ELF-1 (cell line): ENCODE measurements around the gene SMAD2.
"Not testable (repeated sequence)": the region's sequence is repeated elsewhere in the genome, so short reads cannot be mapped to it uniquely, and the experiment has no call there.

Source experiments
- DNase-seq: peaks from one replicate; pipeline ENCODE4 v3.0.0-alpha.2; 2016; ENCODE audit warnings: low read depth, low spot score

The SMAD2 gene

GRCh38 chr18:47930199-47930930 is at the start of gene SMAD2:
Gene SMAD2 (minus strand): TSS chr18:47930659. CDS start chr18:47896756, 33,903 bp downstream.
- peak; percentile 94 for DNase-seq

GRCh38 chr18:47979611-47980200 is 49.2 kb upstream of the SMAD2 start:
- DNase-seq: peak; percentile 77

GRCh38 chr18:47978603-47979002 is 48.1 kb upstream of the SMAD2 start:
- no peak for DNase-seq

- DNase-seq: no peak
Measured at GRCh38 chr18:47978141-47978540, 47.7 kb upstream of the SMAD2 start.

GRCh38 chr18:47975701-47976100 is 45.2 kb upstream of the SMAD2 start:
- DNase-seq: peak; percentile 67

- no peak for DNase-seq
Measured at GRCh38 chr18:47975105-47975504, 44.6 kb upstream of the SMAD2 start.

GRCh38 chr18:47970664-47971531 is 40.4 kb upstream of the SMAD2 start:
- no peak for DNase-seq

GRCh38 chr18:47969816-47970215 is 39.4 kb upstream of the SMAD2 start:
- DNase-seq: no peak

- no peak for DNase-seq
Measured at GRCh38 chr18:47968721-47969120, 38.3 kb upstream of the SMAD2 start.

- DNase-seq: peak; percentile 97
Measured at GRCh38 chr18:47968006-47968676, 37.7 kb upstream of the SMAD2 start.

- DNase-seq: no peak
Measured at GRCh38 chr18:47964053-47964452, 33.6 kb upstream of the SMAD2 start.

- not testable (repeated sequence) for DNase-seq
Measured at GRCh38 chr18:47961003-47961402, 30.5 kb upstream of the SMAD2 start.

GRCh38 chr18:47953471-47953931 is 23.0 kb upstream of the SMAD2 start:
- peak; percentile 47 for DNase-seq

GRCh38 chr18:47950511-47950910 is 20.1 kb upstream of the SMAD2 start:
- no peak for DNase-seq

GRCh38 chr18:47949202-47949601 is 18.7 kb upstream of the SMAD2 start:
- no peak for DNase-seq

- DNase-seq: no peak
Measured at GRCh38 chr18:47946889-47947288, 16.4 kb upstream of the SMAD2 start.

GRCh38 chr18:47944972-47945852 is 14.8 kb upstream of the SMAD2 start:
- no peak for DNase-seq

- DNase-seq: no peak
Measured at GRCh38 chr18:47936952-47937351, 6.5 kb upstream of the SMAD2 start.

- no peak for DNase-seq
Measured at GRCh38 chr18:47935321-47936055, 5.0 kb upstream of the SMAD2 start.

- DNase-seq: peak; percentile 47
Measured at GRCh38 chr18:47932603-47933002, 2.1 kb upstream of the SMAD2 start.
